Measurements from ENCODE around the gene HIBCH. TPM values are rescaled to one million over a fixed set of nuclear protein-coding genes. Genes with fewer than 3 reads are reported as not detected.

HIBCH gene
- polyA plus RNA-seq, 1 donor (not counting 4 experiments of a cell fraction or from before 2014, with no cell fraction given) = 19.4 TPM

DNA sequence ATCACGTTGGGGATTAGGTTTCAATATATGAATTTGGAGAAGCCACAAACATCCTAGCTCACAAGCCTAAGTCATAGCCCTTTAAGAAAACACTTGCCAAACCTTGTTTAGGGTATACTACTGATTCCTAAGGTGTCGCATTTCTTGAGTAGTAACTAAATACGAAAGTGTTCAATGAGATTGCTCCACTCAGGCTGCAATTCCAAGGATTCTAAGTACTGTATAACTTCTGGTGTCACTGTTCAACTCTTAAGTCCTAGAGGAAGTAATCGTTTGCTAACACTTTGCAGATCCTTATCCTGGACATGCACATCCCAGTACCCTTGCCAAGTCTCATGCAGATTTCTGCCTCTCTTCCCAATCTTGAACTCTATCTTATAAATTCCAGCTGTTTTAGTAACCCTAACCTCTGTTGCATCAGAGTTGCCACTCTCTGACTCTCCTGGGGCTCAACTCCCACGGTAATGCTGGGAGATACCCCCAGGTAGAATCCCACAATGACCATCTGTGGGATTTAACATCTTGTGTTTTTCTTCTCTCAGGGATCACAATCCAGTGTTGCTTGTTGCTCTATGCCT is 122.4 kb downstream of the HIBCH start:
- Histone ChIP-seq H3K27ac (ENCODE audit: control insufficient read depth, insufficient read depth, low read length) (no peak overlapping the region), H3K4me2 (ENCODE audit: control insufficient read depth, extremely low read depth, insufficient read depth, low read depth, low read length) (no peak overlapping the region), H3K79me2 (ENCODE audit: control insufficient read depth, insufficient read depth, low read length) (no peaks in the 10 kb centered on the region), H3K9ac (ENCODE audit: control insufficient read depth, extremely low read depth, insufficient read depth, low read length) (no peak overlapping the region), H3K27me3 (ENCODE audit: control insufficient read depth, extremely low read depth, insufficient read depth, low read length) (no peaks in the 10 kb centered on the region), H3K4me3 (ENCODE audit: control insufficient read depth in 2 of 3, extremely low read depth in 1 of 3, insufficient read depth in 2 of 3, low read depth in 1 of 3, low read length in 3 of 3) (no peak overlapping the region), H3K9me3 (ENCODE audit: control insufficient read depth, low read depth, low read length) (no peaks in the 10 kb centered on the region), H2AFZ (ENCODE audit: control insufficient read depth, low read length) (no peak overlapping the region), H3K4me1 (ENCODE audit: control insufficient read depth, extremely low read depth, insufficient read depth, low read length) (no peaks in the 10 kb centered on the region), H3K36me3 (ENCODE audit: control insufficient read depth in 2 of 2, extremely low read depth in 1 of 2, insufficient read depth in 2 of 2, low read length in 2 of 2) (peaks cover 1 to 3% of the 10 kb centered on the region in 2 experiments), H4K20me1 (ENCODE audit: control insufficient read depth, extremely low read depth, insufficient read depth, low read length) (no peaks in the 10 kb centered on the region), H3K9me1 (ENCODE audit: control insufficient read depth, extremely low read depth, insufficient read depth, low read length) (no peaks in the 10 kb centered on the region)
- dilution Hi-C loops (cut with MboI; ENCODE audit: extremely low pct_ligation_motif_present, low sequenced_read_pairs) = no loop called here
- DNase-seq (ENCODE audit: low read depth, low spot score) = no peak
- FAIRE-seq = no peak
- TF ChIP-seq, protein P1, sequence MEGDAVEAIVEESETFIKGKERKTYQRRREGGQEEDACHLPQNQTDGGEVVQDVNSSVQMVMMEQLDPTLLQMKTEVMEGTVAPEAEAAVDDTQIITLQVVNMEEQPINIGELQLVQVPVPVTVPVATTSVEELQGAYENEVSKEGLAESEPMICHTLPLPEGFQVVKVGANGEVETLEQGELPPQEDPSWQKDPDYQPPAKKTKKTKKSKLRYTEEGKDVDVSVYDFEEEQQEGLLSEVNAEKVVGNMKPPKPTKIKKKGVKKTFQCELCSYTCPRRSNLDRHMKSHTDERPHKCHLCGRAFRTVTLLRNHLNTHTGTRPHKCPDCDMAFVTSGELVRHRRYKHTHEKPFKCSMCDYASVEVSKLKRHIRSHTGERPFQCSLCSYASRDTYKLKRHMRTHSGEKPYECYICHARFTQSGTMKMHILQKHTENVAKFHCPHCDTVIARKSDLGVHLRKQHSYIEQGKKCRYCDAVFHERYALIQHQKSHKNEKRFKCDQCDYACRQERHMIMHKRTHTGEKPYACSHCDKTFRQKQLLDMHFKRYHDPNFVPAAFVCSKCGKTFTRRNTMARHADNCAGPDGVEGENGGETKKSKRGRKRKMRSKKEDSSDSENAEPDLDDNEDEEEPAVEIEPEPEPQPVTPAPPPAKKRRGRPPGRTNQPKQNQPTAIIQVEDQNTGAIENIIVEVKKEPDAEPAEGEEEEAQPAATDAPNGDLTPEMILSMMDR (optimal IDR thresholded peaks at IDR 0.05 in 1 of 3, IDR thresholded peaks at IDR 0.05 in 1 of 3, conservative IDR thresholded peaks at IDR 0.05 in 1 of 3; ENCODE audit: extremely low read depth in 1 of 3, insufficient read depth in 2 of 3, low read length in 3 of 3) = no peak
- no peak for TF ChIP-seq EZH2 (IDR thresholded peaks at IDR 0.05; ENCODE audit: low read length)

DNA sequence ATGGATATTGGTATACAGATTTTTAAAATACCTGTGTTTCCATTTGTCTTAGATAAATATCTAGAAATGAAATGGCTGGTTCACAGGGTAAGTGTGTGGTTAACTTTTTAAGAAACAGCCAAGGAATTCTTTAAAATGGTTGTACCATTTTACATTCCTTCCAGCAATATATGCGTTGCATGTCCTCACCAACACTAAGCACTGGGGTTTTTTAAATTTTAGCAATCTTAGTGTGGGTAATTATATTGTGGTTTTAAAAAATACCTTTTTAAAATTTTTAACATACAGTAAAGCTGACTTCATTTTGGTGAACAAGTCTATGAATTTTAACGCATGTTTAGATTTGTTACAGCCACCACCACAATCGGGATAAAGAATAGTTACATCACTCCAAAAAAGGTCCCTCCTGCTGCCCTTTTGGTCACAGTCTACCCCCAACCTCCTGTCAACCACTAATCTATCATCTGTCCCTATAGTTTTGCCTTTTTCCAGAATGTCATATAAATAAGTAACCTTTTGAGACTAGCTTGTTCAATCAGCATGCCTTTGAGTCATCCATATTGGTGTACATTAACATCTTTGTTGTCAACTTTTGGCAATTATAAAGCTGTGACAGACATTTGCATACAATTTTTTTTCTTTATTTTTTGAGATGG is 129.0 kb downstream of the HIBCH start:
- no peak overlapping the region for H3K27ac ChIP-seq (ENCODE audit: control insufficient read depth, insufficient read depth, low read length)
- H3K9ac ChIP-seq (ENCODE audit: control insufficient read depth, extremely low read depth, insufficient read depth, low read length) = no peak overlapping the region
- no peaks in the 10 kb centered on the region for H3K79me2 ChIP-seq (ENCODE audit: control insufficient read depth, insufficient read depth, low read length)
- H3K9me3 ChIP-seq (ENCODE audit: control insufficient read depth, low read depth, low read length) = no peaks in the 10 kb centered on the region
- no peak overlapping the region for H2AFZ ChIP-seq (ENCODE audit: control insufficient read depth, low read length)
- FAIRE-seq = no peak
- H3K36me3 ChIP-seq (ENCODE audit: control insufficient read depth in 2 of 2, extremely low read depth in 1 of 2, insufficient read depth in 2 of 2, low read length in 2 of 2) = no peaks in the 10 kb centered on the region
- TF ChIP-seq, protein P1 (optimal IDR thresholded peaks at IDR 0.05 in 1 of 3, IDR thresholded peaks at IDR 0.05 in 1 of 3, conservative IDR thresholded peaks at IDR 0.05 in 1 of 3; ENCODE audit: extremely low read depth in 1 of 3, insufficient read depth in 2 of 3, low read length in 3 of 3) = no peak
- TF ChIP-seq EZH2 (IDR thresholded peaks at IDR 0.05; ENCODE audit: low read length) = no peak
- no peaks in the 10 kb centered on the region for H4K20me1 ChIP-seq (ENCODE audit: control insufficient read depth, extremely low read depth, insufficient read depth, low read length)
- DNase-seq (ENCODE audit: low read depth, low spot score) = no peak
- H3K4me2 ChIP-seq (ENCODE audit: control insufficient read depth, extremely low read depth, insufficient read depth, low read depth, low read length) = no peak overlapping the region
- dilution Hi-C loops (cut with MboI; ENCODE audit: extremely low pct_ligation_motif_present, low sequenced_read_pairs) = no loop called here
- H3K9me1 ChIP-seq (ENCODE audit: control insufficient read depth, extremely low read depth, insufficient read depth, low read length) = no peaks in the 10 kb centered on the region
- no peaks in the 10 kb centered on the region for H3K27me3 ChIP-seq (ENCODE audit: control insufficient read depth, extremely low read depth, insufficient read depth, low read length)
- H3K4me3 ChIP-seq (ENCODE audit: control insufficient read depth in 2 of 3, extremely low read depth in 1 of 3, insufficient read depth in 2 of 3, low read depth in 1 of 3, low read length in 3 of 3) = no peak overlapping the region
- no peaks in the 10 kb centered on the region for H3K4me1 ChIP-seq (ENCODE audit: control insufficient read depth, extremely low read depth, insufficient read depth, low read length)
